ENCODE results near the gene AP3S1. TPM values are rescaled to one million over a fixed set of nuclear protein-coding genes. Genes with fewer than 3 reads are reported as not detected.

The AP3S1 gene
- total RNA-seq, 1 donor from 2014 or later, result 131 TPM

DNA sequence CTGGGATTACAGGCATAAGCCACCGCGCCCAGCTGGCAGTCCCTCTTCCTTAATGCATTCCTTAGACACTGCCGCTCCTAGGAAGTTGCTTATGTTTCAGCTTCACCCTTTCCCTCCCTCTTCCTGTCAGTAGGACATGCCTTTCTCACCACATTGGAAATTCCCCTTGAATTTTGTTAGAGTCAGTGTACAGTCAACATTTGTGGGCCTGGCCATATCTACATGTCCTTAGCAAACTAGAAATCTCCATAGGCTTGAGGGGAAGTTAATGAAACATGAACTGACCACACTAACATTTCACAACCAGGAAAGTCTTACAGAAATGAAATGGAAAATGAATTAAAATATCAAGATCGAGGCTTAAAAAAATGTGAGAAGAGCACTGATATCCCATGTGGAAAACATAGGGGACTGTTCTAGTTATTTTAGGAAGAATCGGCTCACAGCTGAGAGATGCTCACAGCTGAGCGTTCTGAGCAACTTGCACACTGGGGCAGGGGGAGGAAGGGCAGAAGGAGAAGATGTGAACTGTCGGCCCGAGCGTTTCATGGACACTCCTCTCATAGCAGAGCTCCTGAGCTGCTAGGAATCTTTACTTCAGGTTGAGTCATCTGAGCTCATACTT, 99.4 kb downstream of the AP3S1 start:
- TF ChIP-seq, protein P1, sequence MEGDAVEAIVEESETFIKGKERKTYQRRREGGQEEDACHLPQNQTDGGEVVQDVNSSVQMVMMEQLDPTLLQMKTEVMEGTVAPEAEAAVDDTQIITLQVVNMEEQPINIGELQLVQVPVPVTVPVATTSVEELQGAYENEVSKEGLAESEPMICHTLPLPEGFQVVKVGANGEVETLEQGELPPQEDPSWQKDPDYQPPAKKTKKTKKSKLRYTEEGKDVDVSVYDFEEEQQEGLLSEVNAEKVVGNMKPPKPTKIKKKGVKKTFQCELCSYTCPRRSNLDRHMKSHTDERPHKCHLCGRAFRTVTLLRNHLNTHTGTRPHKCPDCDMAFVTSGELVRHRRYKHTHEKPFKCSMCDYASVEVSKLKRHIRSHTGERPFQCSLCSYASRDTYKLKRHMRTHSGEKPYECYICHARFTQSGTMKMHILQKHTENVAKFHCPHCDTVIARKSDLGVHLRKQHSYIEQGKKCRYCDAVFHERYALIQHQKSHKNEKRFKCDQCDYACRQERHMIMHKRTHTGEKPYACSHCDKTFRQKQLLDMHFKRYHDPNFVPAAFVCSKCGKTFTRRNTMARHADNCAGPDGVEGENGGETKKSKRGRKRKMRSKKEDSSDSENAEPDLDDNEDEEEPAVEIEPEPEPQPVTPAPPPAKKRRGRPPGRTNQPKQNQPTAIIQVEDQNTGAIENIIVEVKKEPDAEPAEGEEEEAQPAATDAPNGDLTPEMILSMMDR (IDR thresholded peaks at IDR 0.05; ENCODE audit: partially characterized antibody, unreplicated experiment), result no peak
- Mint-ChIP-seq H3K9me3 (ENCODE audit: unreplicated experiment) (no peaks in the 10 kb centered on the region), H3K4me1 (ENCODE audit: low read depth, unreplicated experiment) (peaks cover 9% of the 10 kb centered on the region), H3K27me3 (ENCODE audit: unreplicated experiment) (peaks cover 4% of the 10 kb centered on the region), H3K36me3 (ENCODE audit: unreplicated experiment) (no peaks in the 10 kb centered on the region), H3K4me3 (ENCODE audit: unreplicated experiment) (no peak overlapping the region), H3K27ac (ENCODE audit: unreplicated experiment) (no peak overlapping the region)
- no peak for DNase-seq

DNA sequence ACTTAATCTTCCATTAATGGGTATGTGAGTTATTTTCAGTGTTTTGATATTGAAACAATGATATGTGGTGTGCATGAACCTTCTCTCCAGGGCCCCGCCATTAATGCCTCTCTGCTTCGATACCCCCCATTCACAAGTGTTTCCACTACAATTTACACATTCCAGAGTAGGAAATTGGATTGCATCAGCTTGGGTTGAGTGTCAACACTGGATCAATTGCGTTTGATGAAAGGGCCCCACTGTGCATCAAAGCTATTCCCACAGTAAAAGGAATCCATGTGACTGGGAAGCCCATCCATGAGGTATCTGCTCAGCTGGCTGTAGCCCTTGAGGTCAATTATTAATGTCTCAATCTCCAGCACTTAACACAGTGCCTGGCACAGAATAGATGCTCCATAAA, 102.8 kb downstream of the AP3S1 start:
- TF ChIP-seq, protein P1 (IDR thresholded peaks at IDR 0.05; ENCODE audit: partially characterized antibody, unreplicated experiment), result no peak
- no peak for DNase-seq
- Mint-ChIP-seq H3K27ac (ENCODE audit: unreplicated experiment) (no peak overlapping the region), H3K36me3 (ENCODE audit: unreplicated experiment) (no peaks in the 10 kb centered on the region), H3K9me3 (ENCODE audit: unreplicated experiment) (no peaks in the 10 kb centered on the region), H3K4me1 (ENCODE audit: low read depth, unreplicated experiment) (peaks cover 3% of the 10 kb centered on the region), H3K27me3 (ENCODE audit: unreplicated experiment) (peaks cover 4% of the 10 kb centered on the region), H3K4me3 (ENCODE audit: unreplicated experiment) (no peak overlapping the region)

DNA sequence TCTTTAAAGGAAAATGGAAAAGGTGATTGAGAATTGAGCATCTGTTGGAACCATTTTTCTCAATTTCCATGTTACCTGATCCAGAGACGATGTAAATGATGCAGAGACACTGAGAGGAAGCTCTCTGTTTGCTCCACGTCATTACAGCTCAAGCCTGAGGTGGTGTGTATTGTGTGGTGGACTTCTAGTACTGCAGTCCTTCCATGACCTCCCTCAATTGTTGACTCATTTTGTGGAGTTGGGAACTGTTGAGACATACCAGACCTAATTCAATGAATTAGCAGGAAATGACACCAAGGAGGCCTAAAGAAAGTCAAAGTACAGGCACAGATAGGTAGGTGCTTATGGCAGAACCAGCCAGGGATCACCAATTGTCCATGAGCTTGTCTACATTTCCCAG, 104.9 kb downstream of the AP3S1 start:
- Mint-ChIP-seq H3K9me3 (ENCODE audit: unreplicated experiment) (no peaks in the 10 kb centered on the region), H3K4me1 (ENCODE audit: low read depth, unreplicated experiment) (no peaks in the 10 kb centered on the region), H3K27me3 (ENCODE audit: unreplicated experiment) (peaks cover 4% of the 10 kb centered on the region), H3K4me3 (ENCODE audit: unreplicated experiment) (no peak overlapping the region), H3K36me3 (ENCODE audit: unreplicated experiment) (no peaks in the 10 kb centered on the region), H3K27ac (ENCODE audit: unreplicated experiment) (no peak overlapping the region)
- TF ChIP-seq, protein P1 (IDR thresholded peaks at IDR 0.05; ENCODE audit: partially characterized antibody, unreplicated experiment), result no peak
- DNase-seq, result no peak

DNA sequence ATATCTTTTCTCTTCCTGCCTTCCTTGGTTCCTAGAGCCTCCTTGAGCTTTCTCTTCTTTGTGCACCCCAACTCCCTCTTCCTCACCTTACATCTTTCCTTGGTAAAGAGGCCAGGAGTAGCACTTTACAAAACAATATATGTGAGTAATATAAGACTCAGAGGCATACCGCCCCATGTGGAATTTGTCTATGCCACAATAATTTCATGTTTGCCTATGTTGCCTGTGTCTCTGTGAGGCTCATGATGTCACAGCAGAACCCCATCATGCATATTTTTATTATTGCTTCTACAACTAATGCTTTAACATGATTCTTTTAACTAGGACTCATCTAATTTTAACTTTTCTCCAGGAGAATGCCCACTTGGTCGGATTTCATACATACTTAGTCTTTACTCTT, 105.5 kb downstream of the AP3S1 start:
- H3K4me3 Mint-ChIP-seq (ENCODE audit: unreplicated experiment), result no peak overlapping the region
- DNase-seq, result no peak
- H3K9me3 Mint-ChIP-seq (ENCODE audit: unreplicated experiment), result no peaks in the 10 kb centered on the region
- H3K27me3 Mint-ChIP-seq (ENCODE audit: unreplicated experiment), result peaks cover 3% of the 10 kb centered on the region
- no peak overlapping the region for H3K27ac Mint-ChIP-seq (ENCODE audit: unreplicated experiment)
- no peaks in the 10 kb centered on the region for H3K4me1 Mint-ChIP-seq (ENCODE audit: low read depth, unreplicated experiment)
- TF ChIP-seq, protein P1 (IDR thresholded peaks at IDR 0.05; ENCODE audit: partially characterized antibody, unreplicated experiment), result no peak
- no peaks in the 10 kb centered on the region for H3K36me3 Mint-ChIP-seq (ENCODE audit: unreplicated experiment)

DNA sequence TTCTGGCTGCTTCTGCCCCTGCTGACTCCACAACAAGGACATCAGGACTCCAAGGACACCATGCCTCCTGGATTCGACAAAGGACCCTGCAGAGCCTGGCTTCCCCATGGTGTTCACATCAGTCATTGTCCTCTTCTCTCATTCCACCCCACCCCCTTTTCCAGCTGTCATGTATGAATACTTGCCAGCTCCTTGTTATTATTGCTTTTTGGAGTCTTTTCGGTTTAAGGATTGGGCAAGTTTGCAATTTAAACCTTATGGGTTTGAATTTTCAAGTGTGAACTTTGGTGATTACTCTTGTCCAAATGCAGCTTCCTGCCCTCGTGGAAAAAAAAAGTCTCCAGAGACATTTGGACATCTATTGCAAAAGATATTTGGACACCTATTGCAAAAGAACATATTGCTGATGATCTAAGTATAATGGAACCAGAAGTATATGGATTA, 106.4 kb downstream of the AP3S1 start:
- Mint-ChIP-seq H3K27me3 (ENCODE audit: unreplicated experiment) (peaks cover 2% of the 10 kb centered on the region), H3K27ac (ENCODE audit: unreplicated experiment) (no peak overlapping the region), H3K36me3 (ENCODE audit: unreplicated experiment) (no peaks in the 10 kb centered on the region), H3K4me1 (ENCODE audit: low read depth, unreplicated experiment) (no peaks in the 10 kb centered on the region), H3K4me3 (ENCODE audit: unreplicated experiment) (no peak overlapping the region), H3K9me3 (ENCODE audit: unreplicated experiment) (no peaks in the 10 kb centered on the region)
- no peak for DNase-seq
- TF ChIP-seq, protein P1 (IDR thresholded peaks at IDR 0.05; ENCODE audit: partially characterized antibody, unreplicated experiment), result no peak

Measured in glutamatergic neuron (in vitro differentiated cells).